IMR-90 (cell line): ENCODE data around the gene FAM149B1. TPM values are rescaled to one million over a fixed set of nuclear protein-coding genes. Genes with fewer than 3 reads are reported as not detected.

Source experiments
- ATAC-seq: fragments of 200-7000 bp; cut with Tn5 transposase; 2 replicates; pipeline ENCODE4 v1.9.1; 2020; ENCODE audit warnings: low read depth, mild to moderate bottlenecking, moderate library complexity
- BruUV-seq: library from RNA; stranded (reverse); fragments of 400-500 nt; replicated peaks from 2 replicates; lab custom pipeline; 2021; lab: Mats Ljungman, UMichigan
- CTCF ChIA-PET: fragments of 300-600 bp; formaldehyde crosslinking; extraction: SDS; loops from one replicate; lab custom pipeline; 2021; ENCODE audit warnings: antibody characterized with exemption; lab: Yijun Ruan, JAX
- POLR2A ChIA-PET: fragments of 300-600 bp; sonication (Branson Sonifier 250); formaldehyde crosslinking; loops from one replicate; lab custom pipeline; 2022; ENCODE audit warnings: antibody characterized with exemption; ENCODE audit not compliant: unreplicated experiment; lab: Charles Lee
- DNase-seq: peaks from one replicate; pipeline ENCODE4 v3.0.0; 2013
- H2AFZ ChIP-seq: replicated peaks from 2 replicates; pipeline ENCODE3; 2013; ENCODE audit warnings: low read length, mild to moderate bottlenecking; ENCODE audit not compliant: poor library complexity
- H2AK5ac ChIP-seq: 2 replicates; pipeline ENCODE4 v1.6.1; 2013; ENCODE audit warnings: low read depth, low read length, inconsistent platforms
- H2AK9ac ChIP-seq: replicated peaks from 2 replicates; pipeline ENCODE3; 2013; ENCODE audit warnings: mild to moderate bottlenecking, low read depth, low read length, moderate library complexity; ENCODE audit not compliant: poor library complexity
- H2BK120ac ChIP-seq: 2 replicates; pipeline ENCODE4 v1.6.1; 2013; ENCODE audit warnings: low read depth, low read length, inconsistent platforms
- H2BK15ac ChIP-seq: 3 replicates; pipeline ENCODE4 v1.6.1; 2013; ENCODE audit warnings: low read depth, low read length, inconsistent platforms
- H2BK20ac ChIP-seq: 2 replicates; pipeline ENCODE4 v1.6.1; 2013; ENCODE audit warnings: low read depth, mild to moderate bottlenecking, inconsistent platforms, low read length, moderate library complexity
- H2BK5ac ChIP-seq: 2 replicates; pipeline ENCODE4 v1.6.1; 2013; ENCODE audit warnings: mild to moderate bottlenecking, low read depth, low read length, inconsistent platforms; ENCODE audit not compliant: poor library complexity, severe bottlenecking
- H3K14ac ChIP-seq: replicated peaks from 2 replicates; pipeline ENCODE4 v1.6.1; 2013; ENCODE audit warnings: low read depth, low read length, inconsistent platforms
- H3K18ac ChIP-seq: 2 replicates; pipeline ENCODE4 v1.6.1; 2013; ENCODE audit warnings: low read depth, low read length, control low read depth
- H3K23ac ChIP-seq: 2 replicates; pipeline ENCODE4 v1.6.1; 2013; ENCODE audit warnings: low read depth, low read length, inconsistent platforms
- H3K27ac ChIP-seq: 2 replicates; pipeline ENCODE4 v1.5.1; 2013; ENCODE audit warnings: mild to moderate bottlenecking, control low read depth, low read length; ENCODE audit not compliant: insufficient read depth
- H3K27me3 ChIP-seq: 2 replicates; pipeline ENCODE4 v1.6.1; 2013; ENCODE audit warnings: low read length; ENCODE audit not compliant: control insufficient read depth, insufficient read depth
- H3K36me3 ChIP-seq: 2 replicates; pipeline ENCODE4 v1.6.1; 2013; ENCODE audit warnings: low read length, mixed read lengths; ENCODE audit not compliant: control insufficient read depth, insufficient read depth
- H3K4ac ChIP-seq: 2 replicates; pipeline ENCODE4 v1.6.1; 2013; ENCODE audit warnings: low read depth, low read length, inconsistent platforms
- H3K4me1 ChIP-seq: 2 replicates; pipeline ENCODE4 v1.6.1; 2013; ENCODE audit warnings: low read length, mixed read lengths; ENCODE audit not compliant: control insufficient read depth, insufficient read depth
- H3K4me2 ChIP-seq: 2 replicates; pipeline ENCODE4 v1.6.1; 2013; ENCODE audit warnings: low read depth, mild to moderate bottlenecking, control low read depth, low read length, moderate library complexity
- H3K4me3 ChIP-seq: 2 replicates; pipeline ENCODE4 v1.5.1; 2013; ENCODE audit warnings: low read depth, mild to moderate bottlenecking, control low read depth, low read length, moderate library complexity; ENCODE audit not compliant: insufficient read depth
- H3K56ac ChIP-seq: 2 replicates; pipeline ENCODE4 v1.6.1; 2013; ENCODE audit warnings: low read length, inconsistent platforms; ENCODE audit not compliant: insufficient read depth; ENCODE audit errors: extremely low read depth
- H3K79me1 ChIP-seq, 2 experiments: 2 replicates each; pipeline ENCODE4 v1.6.1; 2013; ENCODE audit warnings: low read length in 2 of 2, inconsistent platforms in 1 of 2, low read depth in 1 of 2
- H3K9ac ChIP-seq: 2 replicates; pipeline ENCODE4 v1.6.1; 2013; ENCODE audit warnings: low read depth, low read length, control low read depth
- H3K9me1 ChIP-seq: 2 replicates; pipeline ENCODE4 v1.6.1; 2013; ENCODE audit warnings: low read length, inconsistent platforms; ENCODE audit not compliant: insufficient read depth
- H3K9me3 ChIP-seq: 2 replicates; pipeline ENCODE4 v1.6.1; 2013; ENCODE audit warnings: low read length; ENCODE audit not compliant: control insufficient read depth, insufficient read depth
- H4K20me1 ChIP-seq: 2 replicates; pipeline ENCODE4 v1.6.1; 2013; ENCODE audit warnings: low read length, inconsistent platforms; ENCODE audit not compliant: insufficient read depth
- H4K5ac ChIP-seq: 2 replicates; pipeline ENCODE4 v1.6.1; 2013; ENCODE audit warnings: mild to moderate bottlenecking, low read depth, low read length, control low read depth
- H4K8ac ChIP-seq, 2 experiments: 2 replicates each; pipeline ENCODE4 v1.6.1; 2013; ENCODE audit warnings: low read depth in 2 of 2, low read length in 2 of 2, control low read depth in 1 of 2, inconsistent platforms in 1 of 2
- H4K91ac ChIP-seq: 2 replicates; pipeline ENCODE4 v1.6.1; 2013; ENCODE audit warnings: low read depth, low read length, inconsistent platforms; ENCODE audit not compliant: insufficient read depth
- BHLHE40 ChIP-seq: fragments of 150-350 bp; IDR thresholded peaks from 2 replicates; pipeline ENCODE4 v1.6.1; 2016; ENCODE audit warnings: mild to moderate bottlenecking, low read depth, low read length
- CHD1 ChIP-seq: IDR thresholded peaks from 2 replicates; pipeline ENCODE4 v1.6.1; 2012; ENCODE audit warnings: low read depth, low read length, improper control_type of control experiment
- MXI1 ChIP-seq: IDR thresholded peaks from 2 replicates; pipeline ENCODE4 v1.6.1; 2012; ENCODE audit warnings: low read depth, mild to moderate bottlenecking, low read length, moderate library complexity, borderline replicate concordance
- dilution Hi-C: fragments of 300-500 bp; cut with HindIII; formaldehyde crosslinking; loops from one replicate; pipeline ENCODE4 v1.14.3; 2018; ENCODE audit warnings: low sequenced_read_pairs; ENCODE audit not compliant: unreplicated experiment
- in situ Hi-C: fragments of 300-500 bp; cut with MboI; formaldehyde crosslinking; loops from 3 replicates; pipeline ENCODE4 v1.14.3; 2019; ENCODE audit warnings: low sequenced_read_pairs, inconsistent platforms, mixed read lengths
- intact Hi-C: fragments of 100-400 bp; cut with micrococcal nuclease; formaldehyde crosslinking; loops from 2 replicates; pipeline ENCODE4 v1.10.0; 2022
- polyA plus RNA-seq, 3 experiments: library from polyadenylated mRNA; depleted of rRNA; stranded (reverse); fragments of >200 nt; gene quantifications; 2 replicates each; pipeline ENCODE4 v1.2.3, GENCODE V29; 2012; ENCODE audit warnings: low replicate concordance in 1 of 3
- total RNA-seq: library from RNA; depleted of rRNA; stranded (reverse); fragments of >200 nt; gene quantifications from 2 replicates; pipeline ENCODE4 v1.2.3, GENCODE V29; 2012

FAM149B1 gene
- total and polyA plus RNA-seq, 2 of the 4 experiments (the other 2 are of a cell fraction): 21.7 to 28.3 TPM

GRCh38 chr10:73226663-73227062 is 58.7 kb downstream of the FAM149B1 start:
- Histone ChIP-seq H2BK15ac (no peak overlapping the region), H3K4me1 (peaks cover 2% of the 10 kb centered on the region; the same call in 1 of the 2 replicates), H3K27ac (no peak overlapping the region), H4K8ac (no peak overlapping the region), H3K18ac (no peak overlapping the region), H3K27me3 (no peaks in the 10 kb centered on the region), H2BK120ac (no peak overlapping the region), H3K4me3 (no peak overlapping the region), H3K4me2 (no peak overlapping the region), H3K14ac (no peak overlapping the region), H3K9me1 (no peaks in the 10 kb centered on the region), H3K23ac (no peak overlapping the region), H4K5ac (no peak overlapping the region), H4K91ac (no peak overlapping the region), H2AK5ac (no peak overlapping the region), H3K4ac (no peak overlapping the region), H3K36me3 (peaks cover 3% of the 10 kb centered on the region), H2AFZ (no peak overlapping the region), H3K9me3 (no peaks in the 10 kb centered on the region), H3K79me1 (no peaks in the 10 kb centered on the region; a peak in 1 of 4 replicates), H3K56ac (no peak overlapping the region), H3K9ac (no peak overlapping the region), H4K20me1 (no peaks in the 10 kb centered on the region), H2BK20ac (no peak overlapping the region), H2BK5ac (no peak overlapping the region), H2AK9ac (no peak overlapping the region)
- intact Hi-C loops (no loop called here), dilution Hi-C loops (no loop called here), in situ Hi-C loops (no loop called here)
- ChIA-PET POLR2A (no interaction called here), CTCF (no interaction called here)
- TF ChIP-seq BHLHE40: no peak
- TF ChIP-seq CHD1: no peak
- TF ChIP-seq MXI1: no peak
- ATAC-seq (no peak), DNase-seq (no peak)
- BruUV-seq: no TSS peak
